C4-2B (cell line): ENCODE data around the gene GRIN3B.

Experiments used
- ZFX ChIP-seq: fragments of 450-650 bp; IDR thresholded peaks from 2 replicates; pipeline ENCODE4 v1.6.1; 2017
- TF ChIP-seq, protein P1 (sequence below): fragments of 450-650 bp; conservative IDR thresholded peaks from 2 replicates; pipeline ENCODE4 v1.5.1; 2017; ENCODE audit warnings: mild to moderate bottlenecking

DNA sequence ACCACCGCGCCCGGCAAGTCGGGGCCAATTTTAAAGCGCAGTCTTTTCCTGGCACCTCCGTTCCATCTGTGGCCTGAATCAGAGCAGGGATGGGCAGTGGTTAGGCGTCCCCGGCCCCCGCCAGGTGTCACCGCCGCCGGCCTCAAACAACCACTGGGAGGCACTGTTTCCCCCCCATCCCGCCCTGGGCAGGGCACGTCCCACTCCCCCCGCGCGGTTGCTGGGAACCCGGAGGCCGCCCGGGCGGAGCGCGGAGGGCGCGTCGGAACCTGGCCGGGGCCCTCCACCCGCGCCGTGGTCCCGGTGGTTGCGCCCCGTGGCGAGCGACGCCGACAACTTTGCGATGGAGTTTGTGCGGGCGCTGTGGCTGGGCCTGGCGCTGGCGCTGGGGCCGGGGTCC lies at the start of gene GRIN3B:
- TF ChIP-seq, protein P1, sequence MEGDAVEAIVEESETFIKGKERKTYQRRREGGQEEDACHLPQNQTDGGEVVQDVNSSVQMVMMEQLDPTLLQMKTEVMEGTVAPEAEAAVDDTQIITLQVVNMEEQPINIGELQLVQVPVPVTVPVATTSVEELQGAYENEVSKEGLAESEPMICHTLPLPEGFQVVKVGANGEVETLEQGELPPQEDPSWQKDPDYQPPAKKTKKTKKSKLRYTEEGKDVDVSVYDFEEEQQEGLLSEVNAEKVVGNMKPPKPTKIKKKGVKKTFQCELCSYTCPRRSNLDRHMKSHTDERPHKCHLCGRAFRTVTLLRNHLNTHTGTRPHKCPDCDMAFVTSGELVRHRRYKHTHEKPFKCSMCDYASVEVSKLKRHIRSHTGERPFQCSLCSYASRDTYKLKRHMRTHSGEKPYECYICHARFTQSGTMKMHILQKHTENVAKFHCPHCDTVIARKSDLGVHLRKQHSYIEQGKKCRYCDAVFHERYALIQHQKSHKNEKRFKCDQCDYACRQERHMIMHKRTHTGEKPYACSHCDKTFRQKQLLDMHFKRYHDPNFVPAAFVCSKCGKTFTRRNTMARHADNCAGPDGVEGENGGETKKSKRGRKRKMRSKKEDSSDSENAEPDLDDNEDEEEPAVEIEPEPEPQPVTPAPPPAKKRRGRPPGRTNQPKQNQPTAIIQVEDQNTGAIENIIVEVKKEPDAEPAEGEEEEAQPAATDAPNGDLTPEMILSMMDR, result peak; percentile 83
- TF ChIP-seq ZFX, result no peak
